Activated T-helper 2 cell treated with anti-CD3 and anti-CD28 coated beads, Interferon-gamma antibody, Interleukin-2, Interleukin-4, amounts not matched to agents 10 μg/mL and 5 μg/mL and 100 μg/mL, durations not matched to agents 14 hours and 24 hours and 36 hours (primary cell): ENCODE results near the gene TNRC6C. TPM values are rescaled to one million over a fixed set of nuclear protein-coding genes. Genes with fewer than 3 reads are reported as not detected.

Source experiments
- DNase-seq: peaks from one replicate; pipeline ENCODE4 v3.0.0; 2021; ENCODE audit warnings: low spot score
- H3K27ac Mint-ChIP-seq: one replicate; pipeline ENCODE4 v1.8.0; 2021; ENCODE audit warnings: mixed read lengths
- H3K27me3 Mint-ChIP-seq: one replicate; pipeline ENCODE4 v1.8.0; 2021; ENCODE audit warnings: low read depth, mixed read lengths
- H3K36me3 Mint-ChIP-seq: one replicate; pipeline ENCODE4 v1.8.0; 2021; ENCODE audit warnings: low read depth, mixed read lengths
- H3K4me1 Mint-ChIP-seq: one replicate; pipeline ENCODE4 v1.8.0; 2021; ENCODE audit warnings: low read depth, mixed read lengths
- H3K4me3 Mint-ChIP-seq: one replicate; pipeline ENCODE4 v1.8.0; 2021; ENCODE audit warnings: low read depth, mild to moderate bottlenecking, moderate library complexity, mixed read lengths
- H3K9me3 Mint-ChIP-seq: one replicate; pipeline ENCODE4 v1.8.0; 2021; ENCODE audit warnings: mixed read lengths
- intact Hi-C: fragments of 100-400 bp; cut with micrococcal nuclease; formaldehyde crosslinking; loops from one replicate; pipeline ENCODE4 v1.15.1; 2023
- total RNA-seq: library from RNA; stranded (reverse); gene quantifications from 2 replicates; pipeline ENCODE4 v1.2.3, GENCODE V29; 2022

TNRC6C gene
- total RNA-seq, 1 donor from 2014 or later: 18.4 TPM

GRCh38 chr17:78034429-78035091, 76.1 kb downstream of the TNRC6C start:
- peaks cover 3% of the 10 kb centered on the region for H3K4me1 Mint-ChIP-seq
- H3K36me3 Mint-ChIP-seq: peaks cover 31% of the 10 kb centered on the region
- H3K27ac Mint-ChIP-seq: no peak overlapping the region
- no peak for DNase-seq
- H3K4me3 Mint-ChIP-seq: no peak overlapping the region
- no peaks in the 10 kb centered on the region for H3K27me3 Mint-ChIP-seq
- no peaks in the 10 kb centered on the region for H3K9me3 Mint-ChIP-seq
- intact Hi-C loops: no loop called here

- Mint-ChIP-seq H3K4me3 (no peak overlapping the region), H3K4me1 (peaks cover 6% of the 10 kb centered on the region), H3K36me3 (peaks cover 25% of the 10 kb centered on the region), H3K9me3 (no peaks in the 10 kb centered on the region), H3K27ac (no peak overlapping the region), H3K27me3 (no peaks in the 10 kb centered on the region)
- no peak for DNase-seq
- intact Hi-C loops: no loop called here
Observed at GRCh38 chr17:78037280-78037679, 78.8 kb downstream of the TNRC6C start.

- intact Hi-C loops: no loop called here
- Mint-ChIP-seq H3K4me3 (no peak overlapping the region), H3K36me3 (peaks cover 30% of the 10 kb centered on the region), H3K4me1 (peaks cover 4% of the 10 kb centered on the region), H3K9me3 (no peaks in the 10 kb centered on the region), H3K27me3 (no peaks in the 10 kb centered on the region), H3K27ac (no peak overlapping the region)
- DNase-seq: no peak
Observed at GRCh38 chr17:78038748-78039288, 80.3 kb downstream of the TNRC6C start.

DNA sequence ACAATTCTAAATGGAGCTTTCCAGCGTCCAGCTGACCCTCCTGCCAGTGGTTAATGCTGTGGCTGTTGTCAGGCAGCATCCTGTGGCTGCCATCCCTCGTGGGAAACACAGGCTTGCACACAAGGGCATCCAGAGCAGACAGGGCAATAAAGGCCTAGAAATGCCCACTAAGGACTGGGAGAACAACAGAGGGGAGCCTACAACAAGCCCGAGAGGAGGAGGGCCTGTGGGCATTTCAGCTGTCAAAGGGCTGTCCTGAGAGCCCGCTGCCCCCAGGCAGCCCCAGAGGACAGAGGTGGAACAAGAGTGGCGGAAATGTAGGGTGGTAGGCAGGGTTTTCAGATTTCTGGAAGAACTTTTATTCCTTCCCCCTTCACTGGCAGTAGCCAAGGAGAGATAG, 81.1 kb downstream of the TNRC6C start:
- H3K27me3 Mint-ChIP-seq: no peaks in the 10 kb centered on the region
- H3K4me1 Mint-ChIP-seq: peaks cover 4% of the 10 kb centered on the region
- intact Hi-C loops: no loop called here
- no peak for DNase-seq
- H3K4me3 Mint-ChIP-seq: no peak overlapping the region
- H3K27ac Mint-ChIP-seq: no peak overlapping the region
- H3K9me3 Mint-ChIP-seq: no peaks in the 10 kb centered on the region
- peaks cover 26% of the 10 kb centered on the region for H3K36me3 Mint-ChIP-seq

GRCh38 chr17:78040440-78041385, 82.2 kb downstream of the TNRC6C start:
- no peak for DNase-seq
- peaks cover 4% of the 10 kb centered on the region for H3K4me1 Mint-ChIP-seq
- intact Hi-C loops: no loop called here
- no peak overlapping the region for H3K27ac Mint-ChIP-seq
- peak overlapping the region; percentile 58 for H3K4me3 Mint-ChIP-seq
- no peaks in the 10 kb centered on the region for H3K27me3 Mint-ChIP-seq
- no peaks in the 10 kb centered on the region for H3K9me3 Mint-ChIP-seq
- peaks cover 23% of the 10 kb centered on the region for H3K36me3 Mint-ChIP-seq

GRCh38 chr17:78041386-78042179, 83.1 kb downstream of the TNRC6C start:
- H3K27me3 Mint-ChIP-seq: no peaks in the 10 kb centered on the region
- H3K4me1 Mint-ChIP-seq: peaks cover 4% of the 10 kb centered on the region
- H3K36me3 Mint-ChIP-seq: peaks cover 23% of the 10 kb centered on the region
- no peak overlapping the region for H3K27ac Mint-ChIP-seq
- no peak for DNase-seq
- H3K4me3 Mint-ChIP-seq: peak overlapping the region; percentile 58
- intact Hi-C loops: no loop called here
- H3K9me3 Mint-ChIP-seq: no peaks in the 10 kb centered on the region

- Mint-ChIP-seq H3K27ac (no peak overlapping the region), H3K36me3 (peaks cover 22% of the 10 kb centered on the region), H3K4me3 (no peak overlapping the region), H3K4me1 (peaks cover 6% of the 10 kb centered on the region), H3K9me3 (no peaks in the 10 kb centered on the region), H3K27me3 (no peaks in the 10 kb centered on the region)
- intact Hi-C loops: no loop called here
- DNase-seq: no peak
Observed at GRCh38 chr17:78042542-78042941, 84.0 kb downstream of the TNRC6C start.

DNA sequence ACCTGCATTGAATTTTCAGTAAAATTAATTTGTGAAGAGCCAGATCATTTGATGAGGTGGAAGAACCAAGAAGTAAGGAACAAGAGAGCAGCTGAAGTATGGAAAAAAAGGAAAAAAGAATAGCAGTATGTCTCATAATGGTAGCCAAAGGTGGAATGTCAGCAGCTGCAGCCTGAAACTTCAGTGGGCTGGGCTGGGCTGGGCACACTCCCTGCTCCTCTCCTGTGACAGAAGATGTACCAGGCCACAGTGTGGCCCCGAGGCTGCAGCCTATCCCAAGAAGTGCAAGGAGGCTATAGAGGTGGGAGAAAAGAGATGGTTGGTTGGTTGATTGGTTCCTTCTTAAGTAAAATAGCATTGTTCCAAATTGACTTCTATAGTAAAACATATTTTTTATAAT, 84.5 kb downstream of the TNRC6C start:
- peaks cover 6% of the 10 kb centered on the region for H3K4me1 Mint-ChIP-seq
- intact Hi-C loops: no loop called here
- no peak for DNase-seq
- H3K4me3 Mint-ChIP-seq: no peak overlapping the region
- H3K9me3 Mint-ChIP-seq: no peaks in the 10 kb centered on the region
- no peak overlapping the region for H3K27ac Mint-ChIP-seq
- peaks cover 22% of the 10 kb centered on the region for H3K36me3 Mint-ChIP-seq
- H3K27me3 Mint-ChIP-seq: no peaks in the 10 kb centered on the region

DNA sequence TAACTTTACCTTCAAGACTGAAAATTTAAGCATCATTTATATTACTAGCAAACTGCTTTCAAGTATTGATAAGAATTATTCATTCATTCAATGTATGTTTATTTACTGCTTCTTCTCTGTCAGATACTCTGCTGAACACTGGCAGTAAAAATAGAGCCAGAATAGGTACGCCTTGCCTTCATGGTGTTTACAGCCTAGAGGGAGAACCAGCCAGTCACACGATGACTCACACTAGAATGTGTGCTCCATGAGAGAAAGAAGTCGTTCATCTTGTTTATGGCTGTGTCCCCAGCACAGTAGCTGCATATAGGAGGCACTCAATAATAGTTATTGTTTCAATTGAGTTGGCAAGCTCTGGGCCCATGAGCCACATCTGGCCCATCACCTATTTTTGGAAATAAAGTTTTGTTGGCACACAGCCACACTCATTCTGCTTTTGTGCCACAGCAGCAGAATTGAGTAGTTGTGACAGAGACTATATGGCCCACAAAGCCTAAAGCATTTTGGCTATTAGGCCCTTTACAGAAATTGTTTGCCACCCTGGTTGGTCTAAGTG, 85.9 kb downstream of the TNRC6C start:
- Mint-ChIP-seq H3K27ac (no peak overlapping the region), H3K4me3 (no peak overlapping the region), H3K9me3 (no peaks in the 10 kb centered on the region), H3K36me3 (peaks cover 30% of the 10 kb centered on the region), H3K4me1 (peaks cover 9% of the 10 kb centered on the region), H3K27me3 (no peaks in the 10 kb centered on the region)
- no peak for DNase-seq
- intact Hi-C loops: no loop called here

- intact Hi-C loops: no loop called here
- Mint-ChIP-seq H3K27ac (no peak overlapping the region), H3K4me1 (peaks cover 11% of the 10 kb centered on the region), H3K27me3 (no peaks in the 10 kb centered on the region), H3K9me3 (no peaks in the 10 kb centered on the region), H3K36me3 (peaks cover 39% of the 10 kb centered on the region), H3K4me3 (no peak overlapping the region)
- DNase-seq: no peak
Observed at GRCh38 chr17:78045316-78045715, 86.8 kb downstream of the TNRC6C start.

DNA sequence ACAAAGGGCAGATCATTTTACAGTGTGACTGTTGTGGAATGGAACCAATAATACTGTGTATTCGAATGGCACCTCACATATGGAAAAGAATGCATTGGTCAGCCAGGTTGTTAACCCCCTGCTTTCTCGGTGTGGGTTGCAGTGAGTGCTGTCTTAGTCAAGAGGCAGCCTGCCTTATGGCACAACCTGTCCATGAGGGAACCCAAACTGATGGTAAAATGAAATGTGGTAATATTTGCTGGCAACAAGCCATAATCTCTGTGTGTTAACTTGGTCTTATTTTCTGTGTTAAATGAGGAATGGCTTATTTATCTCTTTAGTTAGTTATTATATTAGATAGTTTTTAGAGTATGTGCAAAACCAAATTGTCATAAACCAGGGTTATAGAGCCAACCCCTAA, 88.4 kb downstream of the TNRC6C start:
- Mint-ChIP-seq H3K27ac (no peak overlapping the region), H3K36me3 (peaks cover 49% of the 10 kb centered on the region), H3K4me1 (peaks cover 8% of the 10 kb centered on the region), H3K9me3 (no peaks in the 10 kb centered on the region), H3K4me3 (no peak overlapping the region), H3K27me3 (no peaks in the 10 kb centered on the region)
- DNase-seq: no peak
- intact Hi-C loops: no loop called here
